Uterus (tissue), 4 donors: ENCODE measurements around the gene THSD4. TPM values are rescaled to one million over a fixed set of nuclear protein-coding genes. Genes with fewer than 3 reads are reported as not detected.

Source experiments
- DNase-seq, 2 donors: peaks; one replicate each; pipeline ENCODE4 v3.0.0-alpha.2; 2019 to 2020
- H3K27ac ChIP-seq, 2 donors: fragments of 200-600 bp; sonication (generic); 1 replicate in 1 of 2; 2 replicates in 1 of 2; pipeline ENCODE4 v1.5.1; 2016 to 2018
- H3K27me3 ChIP-seq, 2 donors: fragments of 200-600 bp; sonication (generic); one replicate each; pipeline ENCODE4 v1.5.1; 2018 to 2019; ENCODE audit warnings: control low read depth in 1 of 2
- H3K36me3 ChIP-seq, 2 donors: fragments of 200-600 bp; sonication (generic); one replicate each; pipeline ENCODE4 v1.5.1; 2019; ENCODE audit warnings: control low read depth in 1 of 2
- H3K4me1 ChIP-seq, 2 donors: fragments of 200-600 bp; sonication (generic); one replicate each; pipeline ENCODE4 v1.5.1; 2018 to 2019; ENCODE audit warnings: control low read depth in 1 of 2
- H3K4me3 ChIP-seq, 2 donors: fragments of 200-600 bp; sonication (generic); 1 replicate in 1 of 2; 2 replicates in 1 of 2; pipeline ENCODE4 v1.5.1; 2018 to 2019; ENCODE audit warnings: mild to moderate bottlenecking in 1 of 2
- H3K9me3 ChIP-seq, 2 donors: fragments of 200-600 bp; sonication (generic); one replicate each; pipeline ENCODE4 v1.5.1; 2019; ENCODE audit warnings: control low read depth in 1 of 2
- POLR2A ChIP-seq, 2 donors: fragments of 450-650 bp; IDR thresholded peaks; one replicate each; pipeline ENCODE4 v1.6.1; 2016; ENCODE audit warnings: antibody characterized with exemption in 2 of 2, mild to moderate bottlenecking in 1 of 2, moderate library complexity in 1 of 2
- intact Hi-C: fragments of 100-400 bp; cut with DNase I; formaldehyde crosslinking; loops from one replicate; pipeline ENCODE4 v1.15.1; 2023; ENCODE audit warnings: low total_unique reads
- total RNA-seq, 4 donors: library from RNA; depleted of rRNA in 3 of 4; stranded (reverse); fragments of >200 nt in 3 of 4; gene quantifications; one replicate each; pipeline versions ENCODE4 v1.1.0 to v1.2.4, GENCODE V29; 2014 to 2023
- TF ChIP-seq, protein P1 (sequence below), 4 experiments: fragments of 200-600 bp in 2 of 4; fragments of 450-650 bp in 2 of 4; sonication (generic) in 2 of 4; IDR thresholded peaks; one replicate each; pipeline ENCODE4 v1.5.1; 2016 to 2019; ENCODE audit warnings: antibody characterized with exemption in 4 of 4, mild to moderate bottlenecking in 2 of 4, moderate library complexity in 1 of 4
- donor health status: DM: yes; HTN: yes; CAD: no.

The THSD4 gene
- total RNA-seq, 4 donors from 2014 or later = 7.1 to 144 (median 35.4) TPM

DNA sequence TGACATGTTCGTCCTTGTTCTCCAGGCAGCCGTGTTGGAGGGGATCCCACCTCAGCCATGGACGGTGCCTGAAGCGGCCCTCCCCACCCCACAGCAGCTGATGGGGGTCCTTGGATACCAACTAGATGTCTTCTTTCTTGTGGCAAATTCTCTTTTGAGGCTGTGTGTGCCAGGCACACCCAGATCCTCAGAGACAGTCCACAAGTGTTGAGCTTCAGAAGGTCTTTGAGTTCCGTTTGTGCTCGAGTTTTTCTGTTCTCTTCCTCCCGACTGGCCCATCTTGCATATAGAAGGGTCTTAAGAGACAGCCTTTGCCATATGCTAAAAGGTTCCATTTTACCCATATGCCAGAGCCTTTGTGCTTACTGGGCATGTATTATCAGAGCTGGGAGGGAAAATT, 227.4 kb downstream of the THSD4 start:
- Histone ChIP-seq H3K36me3 (no peaks in the 10 kb centered on the region), H3K4me3 (no peak overlapping the region), H3K9me3 (no peaks in the 10 kb centered on the region), H3K27ac (no peak overlapping the region), H3K4me1 (peaks cover 0 to 4% of the 10 kb centered on the region in 2 donors), H3K27me3 (no peaks in the 10 kb centered on the region)
- no peak for DNase-seq
- intact Hi-C loops = no loop called here
- no peak for TF ChIP-seq POLR2A (IDR thresholded peaks at IDR 0.05)

DNA sequence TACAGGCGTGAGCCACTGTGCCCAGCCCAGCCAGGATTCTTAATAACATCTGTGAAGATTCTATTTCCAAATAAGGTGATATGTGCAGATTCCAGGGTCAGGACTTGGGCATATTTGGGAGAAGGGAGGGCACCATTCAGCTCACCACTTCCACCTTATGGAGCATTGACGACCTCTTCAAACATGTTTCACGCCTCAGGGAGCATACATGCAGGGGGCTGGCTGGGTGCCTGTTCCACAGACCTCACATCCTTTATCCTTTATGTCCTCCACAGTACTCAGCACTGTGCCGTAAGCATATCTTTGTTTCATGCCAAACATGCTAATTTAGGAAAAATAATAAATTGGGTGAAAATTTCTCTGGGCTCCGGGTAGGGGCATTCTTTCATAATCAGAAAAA, 229.0 kb downstream of the THSD4 start:
- H3K36me3 ChIP-seq = no peaks in the 10 kb centered on the region
- H3K4me1 ChIP-seq = peaks cover 0 to 3% of the 10 kb centered on the region in 2 donors
- no peak overlapping the region for H3K4me3 ChIP-seq
- no peak overlapping the region for H3K27ac ChIP-seq
- TF ChIP-seq, protein P1, sequence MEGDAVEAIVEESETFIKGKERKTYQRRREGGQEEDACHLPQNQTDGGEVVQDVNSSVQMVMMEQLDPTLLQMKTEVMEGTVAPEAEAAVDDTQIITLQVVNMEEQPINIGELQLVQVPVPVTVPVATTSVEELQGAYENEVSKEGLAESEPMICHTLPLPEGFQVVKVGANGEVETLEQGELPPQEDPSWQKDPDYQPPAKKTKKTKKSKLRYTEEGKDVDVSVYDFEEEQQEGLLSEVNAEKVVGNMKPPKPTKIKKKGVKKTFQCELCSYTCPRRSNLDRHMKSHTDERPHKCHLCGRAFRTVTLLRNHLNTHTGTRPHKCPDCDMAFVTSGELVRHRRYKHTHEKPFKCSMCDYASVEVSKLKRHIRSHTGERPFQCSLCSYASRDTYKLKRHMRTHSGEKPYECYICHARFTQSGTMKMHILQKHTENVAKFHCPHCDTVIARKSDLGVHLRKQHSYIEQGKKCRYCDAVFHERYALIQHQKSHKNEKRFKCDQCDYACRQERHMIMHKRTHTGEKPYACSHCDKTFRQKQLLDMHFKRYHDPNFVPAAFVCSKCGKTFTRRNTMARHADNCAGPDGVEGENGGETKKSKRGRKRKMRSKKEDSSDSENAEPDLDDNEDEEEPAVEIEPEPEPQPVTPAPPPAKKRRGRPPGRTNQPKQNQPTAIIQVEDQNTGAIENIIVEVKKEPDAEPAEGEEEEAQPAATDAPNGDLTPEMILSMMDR (IDR thresholded peaks at IDR 0.05) = no peak
- TF ChIP-seq POLR2A (IDR thresholded peaks at IDR 0.05) = no peak
- no peaks in the 10 kb centered on the region for H3K9me3 ChIP-seq
- DNase-seq = no peak
- intact Hi-C loops = no loop called here
- no peaks in the 10 kb centered on the region for H3K27me3 ChIP-seq

DNA sequence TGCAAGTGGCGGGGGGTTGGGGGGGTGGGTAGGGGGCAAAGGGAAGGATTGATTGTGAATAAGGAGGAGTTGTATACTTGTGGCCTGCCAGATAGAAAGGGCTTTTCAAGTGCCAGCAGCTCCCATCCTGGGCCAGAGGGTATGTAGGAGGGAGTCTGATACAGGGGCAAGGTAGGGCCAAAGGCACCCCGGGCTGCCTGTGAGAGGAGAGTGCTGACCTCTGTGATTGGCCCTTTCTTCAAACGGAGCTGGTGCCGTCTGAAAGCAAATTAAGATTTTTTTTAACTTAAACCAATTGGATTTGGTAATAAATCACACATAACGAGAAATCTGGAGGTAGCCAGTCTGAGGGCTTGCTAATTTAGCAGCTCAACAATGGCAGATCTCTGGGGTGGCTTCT, 229.9 kb downstream of the THSD4 start:
- intact Hi-C loops = no loop called here
- no peaks in the 10 kb centered on the region for H3K4me1 ChIP-seq
- no peak overlapping the region for H3K4me3 ChIP-seq
- DNase-seq = no peak
- H3K27ac ChIP-seq = no peak overlapping the region
- no peaks in the 10 kb centered on the region for H3K27me3 ChIP-seq
- no peaks in the 10 kb centered on the region for H3K9me3 ChIP-seq
- TF ChIP-seq, protein P1 (IDR thresholded peaks at IDR 0.05) = no peak
- TF ChIP-seq POLR2A (IDR thresholded peaks at IDR 0.05) = no peak
- no peaks in the 10 kb centered on the region for H3K36me3 ChIP-seq

DNA sequence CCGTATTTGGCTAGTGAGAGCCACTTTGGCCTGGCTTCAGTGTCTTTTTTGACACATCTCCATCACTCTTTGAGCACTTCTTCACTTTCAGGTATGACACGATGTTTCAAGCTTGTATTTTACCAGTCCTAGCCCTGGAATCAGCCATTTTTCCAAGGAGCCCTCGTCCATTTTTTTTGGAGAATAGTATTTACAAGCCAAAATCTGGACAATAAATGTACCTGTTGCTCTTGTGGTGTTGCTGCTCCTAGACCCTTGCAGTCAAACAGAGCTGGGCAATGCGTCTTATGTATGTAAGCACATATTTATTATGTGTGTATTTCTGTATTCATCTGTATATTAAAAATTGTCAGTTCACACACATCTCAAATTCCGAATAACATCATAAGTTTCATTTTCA, 231.2 kb downstream of the THSD4 start:
- intact Hi-C loops = no loop called here
- Histone ChIP-seq H3K4me1 (no peaks in the 10 kb centered on the region), H3K27me3 (no peaks in the 10 kb centered on the region), H3K9me3 (no peaks in the 10 kb centered on the region), H3K27ac (no peak overlapping the region), H3K4me3 (no peak overlapping the region), H3K36me3 (no peaks in the 10 kb centered on the region)
- TF ChIP-seq POLR2A (IDR thresholded peaks at IDR 0.05) = no peak
- TF ChIP-seq, protein P1 (IDR thresholded peaks at IDR 0.05) = no peak
- no peak for DNase-seq

DNA sequence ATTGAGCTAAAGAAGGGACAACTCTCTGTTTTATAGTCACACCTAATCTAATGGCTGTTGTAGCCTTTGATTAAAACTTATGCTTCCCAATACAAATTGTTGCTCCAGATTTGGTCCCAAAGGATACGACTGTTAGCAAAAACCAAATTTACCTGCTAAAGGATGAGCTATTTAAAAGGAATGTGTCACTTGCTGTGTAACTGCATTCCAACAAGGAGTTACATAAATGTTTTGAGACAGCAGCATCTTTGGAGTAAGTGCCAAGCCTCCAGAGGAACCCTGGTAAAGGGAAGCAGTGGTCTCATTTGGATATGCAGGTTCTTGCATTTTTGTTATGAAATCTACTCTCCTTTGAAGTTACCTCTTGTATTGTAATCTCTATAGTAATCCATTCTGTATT, 233.3 kb downstream of the THSD4 start:
- H3K4me3 ChIP-seq = no peak overlapping the region
- no peaks in the 10 kb centered on the region for H3K36me3 ChIP-seq
- intact Hi-C loops = no loop called here
- H3K27me3 ChIP-seq = no peaks in the 10 kb centered on the region
- no peaks in the 10 kb centered on the region for H3K9me3 ChIP-seq
- H3K27ac ChIP-seq = no peak overlapping the region
- H3K4me1 ChIP-seq = peaks cover 0 to 9% of the 10 kb centered on the region in 2 donors
- TF ChIP-seq, protein P1 (IDR thresholded peaks at IDR 0.05) = no peak
- no peak for TF ChIP-seq POLR2A (IDR thresholded peaks at IDR 0.05)
- DNase-seq = no peak

DNA sequence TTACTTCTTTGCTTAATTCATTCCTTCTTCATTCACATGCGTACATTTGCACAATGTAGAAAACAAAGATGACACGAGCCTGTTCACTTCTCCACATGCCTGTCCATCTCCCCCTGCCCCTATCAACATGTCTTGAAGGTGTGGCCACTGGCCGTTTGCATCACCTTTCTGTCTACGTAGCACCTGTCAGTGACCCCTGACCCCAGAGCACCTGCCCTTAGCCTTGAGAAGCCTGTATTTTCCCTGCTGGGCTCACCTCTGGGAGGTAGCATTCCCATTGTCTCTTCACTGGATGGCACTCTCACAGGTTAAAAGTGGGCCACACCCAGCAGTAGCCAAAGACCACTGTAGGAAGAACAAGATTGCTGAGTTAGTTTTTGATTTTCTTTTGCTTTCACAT, 234.1 kb downstream of the THSD4 start:
- no peak for DNase-seq
- intact Hi-C loops = no loop called here
- Histone ChIP-seq H3K4me1 (peaks cover 0 to 9% of the 10 kb centered on the region in 2 donors), H3K36me3 (no peaks in the 10 kb centered on the region), H3K27ac (peak overlapping the region; percentile 68 to 74), H3K4me3 (no peak overlapping the region), H3K9me3 (no peaks in the 10 kb centered on the region), H3K27me3 (no peaks in the 10 kb centered on the region)
- TF ChIP-seq, protein P1 (IDR thresholded peaks at IDR 0.05) = no peak
- no peak for TF ChIP-seq POLR2A (IDR thresholded peaks at IDR 0.05)
